Activated naive CD4-positive, alpha-beta T cell (primary cell): ENCODE data around the gene LPGAT1.

ENCODE experiments used
- DNase-seq, 4 experiments: peaks; one replicate each; lab custom pipeline; 2025; lab: John Stamatoyannopoulos, UW

LPGAT1 gene

GRCh38 chr1:211828584-211829342, 1.8 kb downstream of the LPGAT1 start:
- no peak for DNase-seq

- no peak for DNase-seq
These were observed 3.5 kb downstream of the LPGAT1 start for GRCh38 chr1:211827051-211827450.

GRCh38 chr1:211825980-211826379, 4.6 kb downstream of the LPGAT1 start:
- DNase-seq, result no peak

DNA sequence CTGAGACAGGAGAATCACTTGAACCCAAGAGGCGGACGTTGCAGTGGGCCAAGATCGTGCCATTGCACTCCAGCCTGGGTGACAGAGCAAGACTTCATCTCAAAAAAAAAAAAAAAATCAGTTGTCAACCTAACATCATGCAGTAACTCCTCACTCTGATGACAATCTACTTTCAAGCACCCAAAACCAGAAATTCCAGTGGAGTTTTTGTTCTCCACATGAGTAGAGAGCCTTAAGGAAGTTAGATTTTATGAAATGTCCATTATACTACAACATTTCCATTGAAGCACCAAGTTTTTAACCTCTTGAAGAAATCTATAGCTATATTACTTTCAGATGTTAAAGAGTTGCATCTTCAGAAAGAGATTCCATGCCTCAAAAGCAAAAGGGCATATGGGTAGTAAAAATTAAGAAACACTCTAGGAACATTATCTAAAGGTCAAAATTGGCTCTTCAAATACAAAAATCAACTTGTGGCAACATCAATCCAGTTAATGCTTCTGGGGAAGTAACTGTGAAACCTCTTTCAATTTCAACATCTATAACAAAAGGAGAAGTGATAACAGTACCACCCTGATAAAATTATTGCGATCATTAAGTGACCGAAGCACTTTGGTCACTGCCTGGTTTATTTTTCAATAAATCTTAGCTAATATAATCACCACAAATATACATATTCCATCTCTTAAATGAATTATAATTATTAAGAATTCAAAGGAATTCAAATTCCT, 7.7 kb downstream of the LPGAT1 start:
- DNase-seq, result no peak

GRCh38 chr1:211816586-211816985, 14.0 kb downstream of the LPGAT1 start:
- DNase-seq, result no peak

DNA sequence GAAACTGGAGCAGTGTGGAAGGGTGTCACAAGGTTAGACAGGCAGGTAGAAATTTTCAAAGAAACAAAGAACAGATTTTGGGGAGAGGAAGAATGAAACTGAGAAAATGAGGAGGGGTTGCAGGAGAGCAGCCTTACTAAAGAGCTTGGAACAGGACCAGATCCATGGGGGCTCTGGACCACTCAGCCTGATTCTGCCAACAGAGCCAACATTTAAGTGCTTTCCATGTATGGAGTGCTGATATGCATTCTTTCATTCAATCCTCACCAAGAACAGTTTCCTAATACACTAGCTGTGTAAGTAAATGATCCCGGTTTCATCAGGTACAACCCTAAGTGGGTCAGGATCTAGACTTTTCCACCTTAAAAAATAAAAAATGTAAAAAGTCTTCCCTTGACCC, 16.2 kb downstream of the LPGAT1 start:
- DNase-seq, result no peak

DNA sequence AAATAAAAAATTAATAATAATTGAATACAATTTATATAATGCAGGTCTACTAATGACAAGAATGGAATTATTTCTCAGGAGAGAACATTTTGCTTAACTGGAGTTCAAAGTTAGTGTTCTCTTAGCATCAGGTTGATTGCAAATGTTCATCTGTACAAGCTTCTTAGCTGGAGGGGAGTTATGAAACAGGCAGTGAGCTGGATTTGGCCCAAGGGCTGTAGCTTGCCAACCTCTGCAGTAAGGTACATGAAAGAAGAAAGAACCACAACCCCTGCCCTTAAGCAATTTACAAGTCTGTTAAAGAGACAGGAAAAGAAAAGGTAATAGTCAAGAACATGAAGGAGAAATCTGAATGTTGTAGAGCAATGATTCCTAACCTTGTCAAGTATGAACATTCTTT, 17.0 kb downstream of the LPGAT1 start:
- DNase-seq, result no peak

DNA sequence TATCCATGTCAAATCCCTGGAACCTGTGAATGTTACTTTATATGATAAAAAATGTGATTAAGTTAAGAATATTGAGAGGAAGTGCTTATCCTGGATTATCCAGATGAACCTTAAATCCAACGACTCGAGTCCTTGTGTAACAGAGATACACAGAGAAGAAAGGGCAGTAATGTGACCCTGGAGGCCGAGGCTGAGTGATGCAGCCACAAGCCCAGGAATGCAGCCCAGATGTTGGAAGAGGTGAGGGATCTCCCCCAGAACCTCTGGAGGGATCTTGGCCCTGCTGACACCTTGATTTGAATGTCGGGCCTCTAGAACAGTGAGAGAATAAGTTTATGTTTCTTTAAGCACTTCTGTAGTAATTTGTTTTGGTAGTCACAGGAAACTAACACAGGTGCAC, 18.0 kb downstream of the LPGAT1 start:
- no peak for DNase-seq

GRCh38 chr1:211811848-211812247, 18.7 kb downstream of the LPGAT1 start:
- DNase-seq, result no peak

DNA sequence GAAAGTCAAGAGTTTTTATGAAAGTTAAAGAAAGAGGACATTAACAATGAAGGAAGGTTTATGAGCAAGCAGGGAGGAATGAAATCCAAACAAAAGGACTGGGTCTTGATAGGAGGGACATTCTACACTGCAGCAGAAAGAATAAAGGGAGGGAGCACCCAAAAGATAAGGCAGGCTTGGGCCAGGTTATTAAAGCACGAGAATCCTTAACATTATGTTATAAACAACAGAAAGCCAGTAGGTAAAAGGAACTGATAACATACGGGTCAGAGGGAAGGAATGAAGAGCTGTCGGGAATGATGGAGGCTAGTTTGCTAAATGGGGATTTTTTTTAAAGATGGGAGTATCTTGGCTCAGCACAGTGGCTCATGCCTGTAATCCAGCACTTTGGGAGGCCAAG, 19.4 kb downstream of the LPGAT1 start:
- no peak for DNase-seq

GRCh38 chr1:211808475-211808874, 22.1 kb downstream of the LPGAT1 start:
- no peak for DNase-seq

DNA sequence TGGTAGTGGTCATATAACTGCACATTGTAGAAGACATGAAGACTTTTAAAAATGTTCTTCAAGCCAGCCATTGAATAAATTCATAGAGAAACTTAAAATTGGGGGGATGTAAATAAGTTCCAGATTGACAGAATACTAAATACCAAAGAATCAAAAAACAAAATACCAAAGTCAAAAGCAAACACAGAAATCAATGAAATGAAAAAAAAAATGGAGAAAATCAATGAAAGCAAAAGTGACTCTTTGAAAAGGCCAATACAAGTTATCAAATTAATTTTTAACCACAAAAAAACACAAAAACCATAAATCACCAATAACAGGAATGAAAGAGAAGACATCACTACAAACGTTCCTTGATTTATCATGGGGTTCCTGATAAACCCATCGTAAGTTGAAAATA, 25.6 kb downstream of the LPGAT1 start:
- DNase-seq, result no peak

- no peak for DNase-seq
These were observed 29.5 kb downstream of the LPGAT1 start for GRCh38 chr1:211800925-211801607.

DNA sequence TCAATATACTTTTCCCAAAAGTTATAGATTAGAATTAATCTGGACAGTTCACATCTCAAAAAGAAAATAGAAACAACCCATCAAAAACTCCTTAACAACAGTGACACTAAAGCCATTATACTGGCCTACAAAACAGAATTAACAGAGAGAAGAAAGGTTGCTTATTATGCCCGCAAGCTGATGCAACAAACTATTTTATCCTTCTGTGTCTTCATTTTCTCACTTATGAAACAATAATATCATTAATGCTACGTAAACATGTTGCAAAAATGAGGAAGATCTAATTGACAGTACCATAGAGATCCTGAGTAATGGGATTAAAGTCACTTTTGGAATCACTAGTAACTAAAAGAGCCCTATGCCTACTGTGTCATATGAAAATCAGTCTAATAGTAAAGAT, 32.6 kb downstream of the LPGAT1 start:
- no peak for DNase-seq

DNA sequence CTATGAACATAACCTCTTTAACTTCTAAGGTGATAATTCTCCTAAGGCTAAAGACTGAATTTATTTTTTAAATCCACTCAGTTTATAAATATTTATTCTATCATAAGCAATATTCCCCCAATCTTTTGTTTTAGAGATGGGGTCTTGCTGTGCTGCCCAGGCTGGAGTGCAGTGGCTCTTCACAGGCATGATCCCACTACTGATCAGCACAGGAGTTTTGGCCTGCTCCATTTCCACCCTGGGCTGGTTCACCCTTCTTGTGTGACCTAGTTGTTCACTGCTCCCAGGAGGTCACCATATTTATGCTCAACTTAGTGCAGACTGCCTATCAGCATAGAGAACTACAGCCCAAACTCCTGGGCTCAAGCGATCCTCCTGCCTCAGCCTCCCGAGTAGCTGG, 38.6 kb downstream of the LPGAT1 start:
- no peak for DNase-seq

DNA sequence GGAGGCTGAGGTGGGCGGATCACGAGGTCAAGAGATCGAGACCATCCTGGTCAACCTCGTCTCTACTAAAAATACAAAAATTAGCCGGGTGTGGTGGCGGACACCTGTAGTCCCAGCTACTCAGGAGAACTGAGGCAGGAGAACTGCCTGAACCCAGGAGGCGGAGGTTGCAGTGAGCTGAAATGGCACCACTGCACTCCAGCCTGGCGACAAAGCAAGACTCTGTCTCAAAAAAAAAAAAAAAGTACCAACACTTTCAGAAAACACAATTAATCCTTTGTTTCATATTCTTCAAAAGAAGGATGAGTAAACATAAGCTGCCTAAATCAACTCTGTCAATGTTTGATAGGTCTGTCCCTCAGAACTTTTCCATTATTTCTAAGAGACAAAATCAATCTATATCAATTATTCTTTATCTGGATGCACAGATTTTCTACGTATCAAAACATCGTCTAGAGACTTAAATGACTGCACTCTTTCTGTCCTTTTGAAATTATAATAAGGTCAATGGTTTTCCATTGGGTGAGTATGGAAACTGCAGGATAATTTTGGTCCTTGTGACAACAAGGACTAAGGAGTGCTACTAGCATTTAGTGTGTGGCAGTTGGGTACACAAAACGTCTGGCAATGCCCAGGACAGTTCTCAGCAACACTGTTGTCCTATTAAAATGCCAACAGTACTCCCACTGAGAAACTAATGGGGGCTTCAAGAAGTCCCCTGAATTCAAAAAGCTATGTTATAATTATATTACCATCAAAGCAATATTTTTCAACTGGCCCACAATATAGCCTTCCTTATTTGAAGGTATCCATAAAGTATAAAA, 40.7 kb downstream of the LPGAT1 start:
- no peak for DNase-seq

DNA sequence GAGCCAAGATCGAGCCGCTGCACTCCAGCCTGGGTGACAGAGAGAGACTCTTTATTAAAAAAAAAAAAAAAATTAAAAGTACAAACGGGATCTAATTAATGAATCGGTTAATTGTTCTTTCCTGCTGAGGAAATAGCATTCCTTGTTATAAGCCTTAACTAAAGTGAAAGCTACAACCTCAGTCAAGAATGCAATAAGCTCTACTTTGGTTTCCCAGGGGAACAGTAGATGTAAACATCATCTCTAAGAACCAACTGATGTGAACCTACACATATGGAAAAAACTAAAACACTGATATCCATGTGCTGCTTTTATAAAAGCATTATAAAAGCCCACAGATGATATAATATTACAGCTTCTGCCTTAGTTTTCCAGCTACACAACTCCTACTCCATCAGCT, 41.9 kb downstream of the LPGAT1 start:
- DNase-seq, result no peak

DNA sequence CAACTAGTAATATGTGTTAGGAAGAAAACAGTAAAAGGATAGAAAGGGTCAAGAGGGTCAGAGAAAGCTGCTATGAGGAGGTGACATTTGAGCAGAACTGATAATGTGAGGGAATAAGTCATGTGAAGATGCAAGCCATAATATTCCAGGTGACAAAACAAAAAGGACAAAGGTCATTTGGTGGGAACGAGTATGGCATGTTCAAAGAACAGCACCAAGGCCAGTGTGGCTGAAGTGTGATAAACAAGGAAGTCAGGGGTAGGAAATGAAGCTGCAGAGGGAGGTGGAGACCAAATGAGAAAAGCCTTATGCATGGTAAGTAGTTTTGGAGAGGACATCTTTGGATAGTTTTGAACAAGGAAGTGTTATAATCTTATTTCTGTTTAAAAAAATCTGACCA, 46.7 kb downstream of the LPGAT1 start:
- DNase-seq, result no peak

- DNase-seq, result no peak
These were observed 47.3 kb downstream of the LPGAT1 start for GRCh38 chr1:211783266-211783665.

- no peak for DNase-seq
These were observed 49.3 kb downstream of the LPGAT1 start for GRCh38 chr1:211781260-211781659.

- no peak for DNase-seq
These were observed 55.4 kb downstream of the LPGAT1 start for GRCh38 chr1:211775170-211775569.

- DNase-seq, result no peak
These were observed 65.9 kb downstream of the LPGAT1 start for GRCh38 chr1:211764701-211765100.
